GM10248 (cell line): ENCODE data around the gene NAV1.
"Not testable (repeated sequence)": the region's sequence is repeated elsewhere in the genome, so short reads cannot be mapped to it uniquely, and the experiment has no call there.

Source experiments
- CTCF ChIA-PET: fragments of 300-600 bp; sonication (Branson Sonifier 250); formaldehyde crosslinking; extraction: SDS; loops from one replicate; lab custom pipeline; 2021; ENCODE audit warnings: antibody characterized with exemption; lab: Yijun Ruan, JAX
- POLR2A ChIA-PET: fragments of 350-650 bp; sonication (Branson Sonifier 250); formaldehyde crosslinking; extraction: SDS; loops from one replicate; lab custom pipeline; 2020; ENCODE audit warnings: antibody characterized with exemption; lab: Yijun Ruan, JAX
- DNase-seq: peaks from one replicate; pipeline ENCODE4 v3.0.0; 2012; ENCODE audit errors: extremely low spot score
- TF ChIP-seq, protein P1 (sequence below): IDR thresholded peaks from 2 replicates; pipeline ENCODE4 v1.5.1; 2012; ENCODE audit warnings: mild to moderate bottlenecking, low read depth; ENCODE audit errors: extremely low read depth, missing control alignments, control extremely low read depth

The NAV1 gene, protein sequence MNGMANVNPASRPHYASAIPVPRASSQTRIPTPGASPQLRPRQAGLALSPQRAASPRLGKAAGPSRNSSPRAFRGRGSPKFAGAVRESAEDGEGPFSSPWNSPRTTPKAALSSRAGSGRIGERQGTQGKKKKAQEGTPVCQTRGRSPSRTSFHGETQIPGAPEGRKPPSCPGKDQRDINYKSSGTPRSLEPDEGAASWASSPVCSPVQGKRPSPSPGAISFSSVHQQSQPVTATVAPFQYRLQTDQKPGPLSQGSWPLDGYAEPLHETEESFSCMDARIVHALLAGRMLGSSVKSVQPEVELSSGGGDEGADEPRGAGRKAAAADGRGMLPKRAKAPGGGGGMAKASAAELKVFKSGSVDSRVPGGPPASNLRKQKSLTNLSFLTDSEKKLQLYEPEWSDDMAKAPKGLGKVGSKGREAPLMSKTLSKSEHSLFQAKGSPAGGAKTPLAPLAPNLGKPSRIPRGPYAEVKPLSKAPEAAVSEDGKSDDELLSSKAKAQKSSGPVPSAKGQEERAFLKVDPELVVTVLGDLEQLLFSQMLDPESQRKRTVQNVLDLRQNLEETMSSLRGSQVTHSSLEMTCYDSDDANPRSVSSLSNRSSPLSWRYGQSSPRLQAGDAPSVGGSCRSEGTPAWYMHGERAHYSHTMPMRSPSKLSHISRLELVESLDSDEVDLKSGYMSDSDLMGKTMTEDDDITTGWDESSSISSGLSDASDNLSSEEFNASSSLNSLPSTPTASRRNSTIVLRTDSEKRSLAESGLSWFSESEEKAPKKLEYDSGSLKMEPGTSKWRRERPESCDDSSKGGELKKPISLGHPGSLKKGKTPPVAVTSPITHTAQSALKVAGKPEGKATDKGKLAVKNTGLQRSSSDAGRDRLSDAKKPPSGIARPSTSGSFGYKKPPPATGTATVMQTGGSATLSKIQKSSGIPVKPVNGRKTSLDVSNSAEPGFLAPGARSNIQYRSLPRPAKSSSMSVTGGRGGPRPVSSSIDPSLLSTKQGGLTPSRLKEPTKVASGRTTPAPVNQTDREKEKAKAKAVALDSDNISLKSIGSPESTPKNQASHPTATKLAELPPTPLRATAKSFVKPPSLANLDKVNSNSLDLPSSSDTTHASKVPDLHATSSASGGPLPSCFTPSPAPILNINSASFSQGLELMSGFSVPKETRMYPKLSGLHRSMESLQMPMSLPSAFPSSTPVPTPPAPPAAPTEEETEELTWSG (N-terminal part only)

DNA sequence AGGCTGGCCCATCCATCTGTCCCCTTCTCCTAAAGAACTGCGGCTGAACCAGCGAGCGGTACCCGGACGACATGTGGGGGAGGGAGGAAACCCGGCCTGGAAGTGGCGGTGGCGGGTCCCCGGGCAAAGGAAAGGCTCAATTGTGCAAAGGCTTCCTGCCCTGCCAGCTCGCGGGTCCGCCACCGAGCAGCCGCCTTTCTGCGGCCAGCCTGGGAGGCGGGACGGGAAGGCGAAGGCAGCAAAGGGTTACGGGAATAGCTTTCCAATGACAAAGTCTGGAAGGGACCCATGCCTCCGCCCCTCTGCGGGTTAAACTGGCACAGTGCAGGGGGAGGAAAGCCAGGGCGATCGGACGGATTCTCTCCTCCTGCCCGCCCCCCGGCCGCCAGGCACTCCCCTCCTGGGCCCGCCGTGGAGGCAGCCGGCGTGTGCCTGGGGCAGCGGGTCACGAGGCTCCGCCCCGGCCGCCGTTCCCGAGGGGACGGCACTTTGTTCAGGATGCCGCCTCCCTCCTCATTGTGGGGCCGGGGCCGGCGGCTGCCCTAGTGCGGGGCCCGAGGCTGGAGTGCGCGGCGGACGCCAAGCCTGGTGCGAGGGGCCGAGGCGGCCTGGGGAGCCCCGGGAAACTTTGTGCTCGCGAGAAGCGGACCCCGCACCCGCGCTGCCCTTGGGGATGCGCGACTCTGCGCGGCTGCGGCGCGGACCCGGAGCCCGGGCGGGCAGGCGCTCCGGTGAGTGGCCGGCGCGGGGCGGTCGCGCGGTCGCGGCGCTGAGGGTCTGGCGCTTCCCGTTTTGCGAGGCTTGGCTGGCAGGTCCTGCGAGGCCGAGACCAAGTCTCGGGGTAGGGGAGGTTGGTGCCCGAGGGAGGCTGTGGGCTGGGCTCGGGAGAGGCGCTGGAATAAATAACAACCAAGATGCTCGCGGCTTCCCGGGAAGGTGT is at the start of gene NAV1:
Gene NAV1 (plus strand): TSS at position 516 of the 940 bp plus-strand sequence. CDS start 83,758 bp downstream, outside the sequence.
- CTCF ChIA-PET: interaction anchor here (1.3 to 11.4 kb wide), 5 partner anchors 8 to 171 kb away, joined by 4 to 157 read pairs (median 6); partner anchors contain the start of gene CSRP1
- peak; percentile 19 for DNase-seq
- TF ChIP-seq, protein P1, sequence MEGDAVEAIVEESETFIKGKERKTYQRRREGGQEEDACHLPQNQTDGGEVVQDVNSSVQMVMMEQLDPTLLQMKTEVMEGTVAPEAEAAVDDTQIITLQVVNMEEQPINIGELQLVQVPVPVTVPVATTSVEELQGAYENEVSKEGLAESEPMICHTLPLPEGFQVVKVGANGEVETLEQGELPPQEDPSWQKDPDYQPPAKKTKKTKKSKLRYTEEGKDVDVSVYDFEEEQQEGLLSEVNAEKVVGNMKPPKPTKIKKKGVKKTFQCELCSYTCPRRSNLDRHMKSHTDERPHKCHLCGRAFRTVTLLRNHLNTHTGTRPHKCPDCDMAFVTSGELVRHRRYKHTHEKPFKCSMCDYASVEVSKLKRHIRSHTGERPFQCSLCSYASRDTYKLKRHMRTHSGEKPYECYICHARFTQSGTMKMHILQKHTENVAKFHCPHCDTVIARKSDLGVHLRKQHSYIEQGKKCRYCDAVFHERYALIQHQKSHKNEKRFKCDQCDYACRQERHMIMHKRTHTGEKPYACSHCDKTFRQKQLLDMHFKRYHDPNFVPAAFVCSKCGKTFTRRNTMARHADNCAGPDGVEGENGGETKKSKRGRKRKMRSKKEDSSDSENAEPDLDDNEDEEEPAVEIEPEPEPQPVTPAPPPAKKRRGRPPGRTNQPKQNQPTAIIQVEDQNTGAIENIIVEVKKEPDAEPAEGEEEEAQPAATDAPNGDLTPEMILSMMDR: no peak
- POLR2A ChIA-PET: no interaction called here

DNA sequence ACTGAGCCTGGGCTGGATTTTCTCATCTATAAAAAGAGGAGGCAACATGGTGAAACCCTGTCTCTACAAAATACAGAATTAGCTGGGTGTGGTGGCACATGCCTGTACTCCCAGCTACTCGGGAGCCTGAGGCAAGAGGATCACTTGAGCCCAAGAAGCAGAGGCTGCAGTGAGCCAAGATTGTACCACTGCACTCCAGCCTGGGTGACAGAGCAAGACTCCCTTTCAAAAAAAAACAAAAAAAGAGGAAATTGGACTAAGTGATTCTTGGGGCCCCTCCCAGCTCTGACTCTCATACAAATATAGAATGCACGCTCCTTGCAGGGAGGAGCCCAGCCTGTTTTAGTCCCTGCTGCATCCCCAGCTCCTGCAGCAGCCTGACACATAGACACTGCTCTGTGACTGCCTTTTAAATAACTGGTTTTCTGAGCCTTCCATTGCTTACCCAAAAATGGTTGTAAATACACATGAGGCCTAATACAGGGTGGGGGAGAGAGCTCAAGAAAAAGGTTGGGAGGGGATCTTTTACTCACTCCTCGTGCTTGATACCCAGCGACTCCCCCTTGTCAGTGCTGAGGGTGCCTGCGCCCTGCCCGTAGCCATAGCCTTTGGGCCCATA is 49.2 kb upstream of the NAV1 start:
- no peak for DNase-seq
- ChIA-PET CTCF (interaction anchor here (2.7 to 21.3 kb wide), 2 partner anchors 8 to 17 kb away, joined by 38 to 504 read pairs; partner anchors contain the start of gene CSRP1), POLR2A (no interaction called here)
- TF ChIP-seq, protein P1: no peak

DNA sequence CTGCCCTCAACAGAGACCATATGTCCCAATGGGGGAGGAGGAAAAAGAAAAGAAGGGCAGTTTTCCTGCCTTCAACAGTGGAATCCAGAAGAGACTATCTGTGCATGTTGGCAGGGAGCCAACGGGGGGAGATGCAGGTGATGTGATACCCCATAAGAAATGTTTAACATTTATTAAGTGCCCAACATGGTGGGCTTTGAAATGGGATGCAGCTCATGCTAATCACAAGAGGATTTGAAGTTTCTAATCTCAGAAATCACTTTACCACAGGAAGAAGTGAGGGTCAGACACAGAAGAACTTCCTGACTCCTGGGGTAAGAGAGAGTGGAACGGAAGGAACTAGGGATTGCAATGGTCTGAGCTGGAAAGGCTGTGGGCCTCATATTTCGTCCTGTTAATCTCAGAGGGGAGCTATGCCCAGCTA is 48.2 kb upstream of the NAV1 start:
- CTCF ChIA-PET: interaction anchor here (2.7 to 21.3 kb wide), 2 partner anchors 9 to 16 kb away, joined by 38 to 504 read pairs; partner anchors contain the start of gene CSRP1
- no peak for DNase-seq
- TF ChIP-seq, protein P1: no peak
- POLR2A ChIA-PET: no interaction called here

DNA sequence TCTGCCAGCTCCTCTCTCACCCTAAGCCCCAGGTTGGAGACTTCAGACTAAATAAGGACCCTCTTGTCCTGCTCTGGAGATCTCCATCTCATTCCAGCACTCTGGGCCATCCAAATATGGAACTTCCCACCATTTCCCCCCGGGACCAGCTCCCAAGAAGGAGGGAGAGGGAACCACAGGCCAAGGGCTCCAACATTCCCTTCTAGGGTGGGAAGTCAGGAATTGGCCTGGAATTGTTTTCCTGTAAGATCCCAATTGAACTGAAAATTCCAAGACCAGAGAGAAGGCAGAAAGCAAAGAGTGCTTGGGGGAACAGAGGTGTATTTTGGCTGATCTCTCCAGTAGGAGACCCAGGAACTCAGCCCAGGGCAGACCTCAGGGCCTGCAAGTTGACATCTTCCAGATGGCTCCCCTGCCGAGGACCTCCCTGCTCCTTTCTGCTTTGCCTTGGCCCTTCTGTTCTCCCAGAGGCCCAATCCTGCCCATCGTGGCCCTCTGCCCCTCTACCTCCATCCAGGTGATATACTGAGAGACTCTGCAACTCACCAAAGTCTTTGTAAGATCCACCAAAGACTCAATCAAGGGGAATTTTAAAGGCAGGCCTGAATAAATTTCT is 46.9 kb upstream of the NAV1 start:
- no peak for DNase-seq
- ChIA-PET POLR2A (no interaction called here), CTCF (interaction anchor here (1.1 to 29.4 kb wide), 5 partner anchors 10 to 57 kb away, joined by 4 to 685 read pairs (median 38); partner anchors contain the start of gene CSRP1)
- TF ChIP-seq, protein P1: no peak

DNA sequence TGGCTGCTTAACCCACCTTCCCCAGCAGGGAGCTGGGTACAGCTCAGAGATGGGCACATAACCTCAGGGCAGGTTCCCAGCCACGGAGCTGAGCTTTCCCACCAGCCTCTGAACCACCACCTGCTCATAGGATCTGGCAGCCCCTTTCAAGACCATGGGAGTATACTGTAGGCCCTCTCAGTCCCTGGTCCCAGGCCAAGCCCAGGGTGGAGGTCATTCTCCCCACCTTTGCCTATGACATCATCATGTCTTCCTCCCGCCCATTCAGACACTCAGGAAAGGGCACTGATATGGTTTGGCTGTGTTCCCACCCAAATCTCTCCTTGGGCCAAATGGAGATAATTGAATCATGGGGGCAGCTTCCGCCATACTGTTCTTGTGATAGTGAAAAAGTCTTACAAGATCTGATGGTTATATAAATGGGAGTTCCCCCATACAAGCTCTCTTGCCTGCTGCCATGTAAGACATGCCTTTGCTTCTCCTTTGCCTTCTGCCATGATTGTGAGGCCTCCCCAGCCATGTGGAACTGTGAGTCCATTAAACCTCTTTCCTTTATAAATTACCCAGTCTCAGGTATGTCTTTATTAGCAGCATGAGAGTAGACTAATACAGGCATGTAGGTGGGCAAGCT is 45.8 kb upstream of the NAV1 start:
- DNase-seq, POLR2A ChIA-PET: not testable (repeated sequence)
- CTCF ChIA-PET: interaction anchor here (1.1 to 29.4 kb wide), 5 partner anchors 14 to 58 kb away, joined by 4 to 685 read pairs (median 5); partner anchors contain the start of gene CSRP1
